ENCODE results near the gene USP7.
"Not testable (repeated sequence)": the region's sequence is repeated elsewhere in the genome, so short reads cannot be mapped to it uniquely, and the experiment has no call there.

USP7 gene

DNA sequence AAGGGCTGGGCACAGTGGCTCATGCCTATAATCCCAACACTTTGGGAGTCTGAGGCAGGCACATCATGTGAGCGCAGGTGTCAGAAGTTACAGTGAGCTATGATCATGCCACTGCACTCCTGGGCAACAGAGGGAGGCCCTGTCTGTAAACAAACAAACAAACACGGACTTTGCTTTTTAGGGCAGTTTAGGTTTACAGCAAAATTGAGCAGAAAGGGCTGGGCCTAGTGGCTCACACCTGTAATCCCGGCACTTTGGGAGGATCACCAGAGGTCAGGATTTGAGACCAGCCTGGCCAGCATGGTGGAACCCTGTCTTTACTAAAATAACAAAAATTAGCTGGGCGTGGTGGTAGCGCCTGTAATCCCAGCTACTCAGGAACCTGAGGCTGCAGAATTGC lies 91.6 kb downstream of the USP7 start:
- FAIRE-seq (no peak), DNase-seq (ENCODE audit: insufficient read length, low spot score) (no peak)
- TF ChIP-seq POLR2A (IDR thresholded peaks at IDR 0.05; ENCODE audit: low read depth, low read length) = no peak

GRCh38 chr16:8869988-8870241 lies 93.8 kb downstream of the USP7 start:
- not testable (repeated sequence) for DNase-seq (ENCODE audit: insufficient read length, low spot score); FAIRE-seq

- DNase-seq (ENCODE audit: insufficient read length, low spot score) (no peak), FAIRE-seq (no peak)
- no peak for TF ChIP-seq POLR2A (IDR thresholded peaks at IDR 0.05; ENCODE audit: low read depth, low read length)
Measured at GRCh38 chr16:8869212-8869987, 94.3 kb downstream of the USP7 start.

DNA sequence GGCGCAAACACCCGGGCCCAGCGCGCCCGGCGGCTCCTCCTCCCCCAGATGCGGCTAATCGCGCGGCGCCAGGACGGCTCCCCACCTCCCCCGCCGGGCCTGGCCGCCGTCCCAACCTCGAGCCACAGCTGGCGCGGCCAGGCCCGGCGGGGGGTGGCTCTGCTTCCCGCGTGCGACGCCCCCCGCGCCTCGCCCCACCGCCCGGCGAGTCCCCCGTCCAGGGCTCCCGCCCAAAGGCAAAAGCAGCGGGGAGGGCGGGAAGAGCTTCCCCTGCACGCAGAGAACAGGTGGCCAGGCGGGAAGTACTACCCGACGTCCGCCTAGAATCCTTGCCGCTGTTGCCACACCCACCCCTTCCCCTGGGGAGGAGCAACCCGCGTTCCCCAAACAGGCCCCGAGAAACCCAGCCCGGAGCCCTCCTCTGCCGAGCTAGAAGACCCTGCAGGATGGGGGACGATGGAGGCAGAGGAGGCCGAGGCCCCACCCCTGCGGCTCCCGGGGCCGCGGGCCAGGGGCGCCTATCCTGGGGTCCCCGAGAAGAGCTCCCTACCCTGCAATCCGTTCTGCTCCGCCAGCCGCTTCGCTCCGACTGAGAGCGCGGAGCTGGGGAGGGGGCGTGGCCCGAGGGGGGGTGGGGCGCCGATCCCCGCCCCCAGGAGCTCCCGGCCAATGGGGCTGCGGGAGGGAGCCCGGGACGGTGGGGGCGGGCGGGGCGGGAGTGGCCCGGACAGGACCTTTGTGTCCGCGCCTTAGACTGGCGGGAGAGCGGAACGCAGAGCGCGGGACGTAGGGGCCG lies 95.1 kb downstream of the USP7 start, which contains the start of gene CARHSP1:
Gene CARHSP1 (minus strand): TSS at position 591 of the 796 bp plus-strand sequence. CDS start 9,678 bp downstream, outside the sequence.
- DNase-seq (ENCODE audit: insufficient read length, low spot score) (peak; percentile 89), FAIRE-seq (no peak)
- TF ChIP-seq POLR2A (IDR thresholded peaks at IDR 0.05; ENCODE audit: low read depth, low read length) = peak; percentile 41; the same call in 1 of the 2 replicates

DNA sequence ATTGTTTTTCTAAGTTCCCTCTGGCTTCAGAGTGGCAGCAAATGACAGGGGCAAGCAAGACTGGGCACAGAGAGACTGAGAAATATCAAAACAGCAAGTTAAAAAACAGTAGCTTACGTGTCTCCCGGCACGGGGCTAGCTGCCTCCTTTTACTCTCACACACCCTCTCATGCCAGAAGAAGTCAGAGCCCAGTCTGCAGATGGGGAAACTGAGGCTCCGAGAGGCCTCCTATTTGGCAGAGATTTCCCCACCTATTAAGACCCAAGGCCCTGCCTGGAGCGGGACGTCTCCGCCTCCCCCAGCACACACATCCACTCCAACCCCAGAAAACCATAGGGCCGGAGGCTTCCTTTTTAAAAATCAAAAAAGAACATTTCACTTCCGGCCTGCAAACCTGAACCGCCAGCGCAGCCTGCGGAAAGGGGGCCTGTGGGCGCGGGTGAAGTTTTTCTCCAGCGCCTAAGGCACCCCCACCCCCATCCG lies 95.7 kb downstream of the USP7 start:
- TF ChIP-seq POLR2A (IDR thresholded peaks at IDR 0.05; ENCODE audit: low read depth, low read length) = no peak
- FAIRE-seq (no peak), DNase-seq (ENCODE audit: insufficient read length, low spot score) (no peak)

DNA sequence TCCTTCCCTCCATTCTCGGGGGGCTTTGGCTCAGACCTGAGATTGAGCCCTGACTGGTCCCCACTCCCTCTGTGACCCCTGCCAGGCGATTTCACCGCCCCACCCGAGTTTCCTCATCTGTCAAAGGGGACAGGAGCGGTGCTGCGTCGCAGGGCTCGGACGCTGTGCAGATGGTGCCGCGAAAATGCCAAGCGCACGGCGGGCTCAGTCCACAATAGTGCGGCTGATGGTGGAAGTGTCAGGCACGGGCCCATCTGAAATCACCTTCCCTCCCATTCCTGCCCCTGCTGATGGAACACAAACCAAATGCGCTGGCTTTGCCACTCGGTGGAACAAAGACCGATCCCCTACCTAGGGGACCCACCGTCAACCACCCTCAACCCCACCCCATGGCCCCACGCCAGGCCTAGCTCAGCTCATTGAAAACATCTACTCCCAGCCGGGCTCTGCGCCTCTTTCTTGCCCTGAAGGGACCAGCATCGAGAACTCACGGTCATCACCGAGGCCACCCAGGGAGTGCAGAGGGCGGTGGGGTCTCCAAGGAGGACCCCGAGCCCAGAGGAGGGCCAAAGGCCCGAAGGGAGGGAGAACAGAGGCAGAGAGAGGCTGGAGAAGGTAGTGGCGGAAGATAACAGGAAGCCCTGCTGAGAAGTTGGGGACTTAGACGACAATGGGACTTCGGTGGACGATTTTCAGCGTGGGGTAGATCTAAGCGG lies 96.3 kb downstream of the USP7 start:
- 0 out of 2 replicates have a peak, but pooled peaks have one; percentile 5 for TF ChIP-seq POLR2A (IDR thresholded peaks at IDR 0.05; ENCODE audit: low read depth, low read length)
- no peak for DNase-seq (ENCODE audit: insufficient read length, low spot score)
- no peak for FAIRE-seq

DNA sequence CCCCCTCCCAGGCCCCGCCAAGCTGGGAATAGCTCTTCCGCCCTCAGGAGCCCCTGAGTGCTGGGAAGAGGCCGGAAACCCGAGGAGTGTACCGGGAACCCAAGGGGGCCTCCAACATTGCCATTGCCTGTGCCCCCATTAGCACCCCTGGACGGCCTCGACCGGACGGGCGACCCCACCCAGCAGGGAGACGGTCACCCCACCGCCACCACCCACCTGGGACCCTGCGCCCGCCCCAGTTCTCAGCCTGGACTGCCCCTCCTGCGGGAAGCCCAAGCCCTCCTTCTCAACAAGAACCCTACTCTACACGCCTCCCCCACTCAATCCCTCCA lies 96.9 kb downstream of the USP7 start:
- no peak for TF ChIP-seq POLR2A (IDR thresholded peaks at IDR 0.05; ENCODE audit: low read depth, low read length)
- no peak for DNase-seq (ENCODE audit: insufficient read length, low spot score)
- FAIRE-seq = no peak

GRCh38 chr16:8866118-8866883 lies 97.4 kb downstream of the USP7 start:
- FAIRE-seq (no peak), DNase-seq (ENCODE audit: insufficient read length, low spot score) (no peak)
- no peak for TF ChIP-seq POLR2A (IDR thresholded peaks at IDR 0.05; ENCODE audit: low read depth, low read length)

- no peak for FAIRE-seq
- TF ChIP-seq POLR2A (IDR thresholded peaks at IDR 0.05; ENCODE audit: low read depth, low read length) = no peak
- no peak for DNase-seq (ENCODE audit: insufficient read length, low spot score)
Measured at GRCh38 chr16:8865145-8865882, 98.4 kb downstream of the USP7 start.

DNA sequence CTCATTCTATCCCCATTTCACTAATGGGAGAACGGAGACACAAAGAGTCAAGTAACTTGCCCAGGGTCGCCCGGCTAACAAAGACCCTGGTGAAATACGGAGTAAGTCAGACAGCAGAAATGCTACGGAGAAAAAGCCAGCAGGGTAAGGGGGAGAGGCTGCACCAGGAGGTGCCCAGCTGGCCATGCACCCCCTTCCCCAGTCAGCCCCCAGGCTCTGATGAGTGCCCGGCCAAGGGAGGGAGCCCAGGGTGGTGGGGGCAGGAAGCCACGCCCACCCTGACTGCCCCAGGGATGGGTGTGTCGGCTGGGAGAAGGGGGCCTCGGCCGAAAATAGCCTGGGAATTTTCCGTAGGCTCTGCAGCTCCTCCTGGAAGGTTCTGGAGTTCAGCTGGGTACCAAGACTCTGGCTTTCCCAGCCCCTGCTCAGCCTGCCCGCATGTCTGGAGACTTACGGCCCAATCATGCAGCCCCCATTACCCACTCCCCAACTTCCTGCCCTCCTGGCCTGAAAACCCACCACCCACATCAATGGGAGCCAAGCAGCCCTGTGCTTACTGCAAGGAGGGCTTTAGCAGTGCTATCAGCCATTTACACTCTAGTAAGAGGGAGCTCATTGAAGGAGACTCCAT lies 99.1 kb downstream of the USP7 start:
- FAIRE-seq = no peak
- DNase-seq (ENCODE audit: insufficient read length, low spot score) = no peak
- no peak for TF ChIP-seq POLR2A (IDR thresholded peaks at IDR 0.05; ENCODE audit: low read depth, low read length)

DNA sequence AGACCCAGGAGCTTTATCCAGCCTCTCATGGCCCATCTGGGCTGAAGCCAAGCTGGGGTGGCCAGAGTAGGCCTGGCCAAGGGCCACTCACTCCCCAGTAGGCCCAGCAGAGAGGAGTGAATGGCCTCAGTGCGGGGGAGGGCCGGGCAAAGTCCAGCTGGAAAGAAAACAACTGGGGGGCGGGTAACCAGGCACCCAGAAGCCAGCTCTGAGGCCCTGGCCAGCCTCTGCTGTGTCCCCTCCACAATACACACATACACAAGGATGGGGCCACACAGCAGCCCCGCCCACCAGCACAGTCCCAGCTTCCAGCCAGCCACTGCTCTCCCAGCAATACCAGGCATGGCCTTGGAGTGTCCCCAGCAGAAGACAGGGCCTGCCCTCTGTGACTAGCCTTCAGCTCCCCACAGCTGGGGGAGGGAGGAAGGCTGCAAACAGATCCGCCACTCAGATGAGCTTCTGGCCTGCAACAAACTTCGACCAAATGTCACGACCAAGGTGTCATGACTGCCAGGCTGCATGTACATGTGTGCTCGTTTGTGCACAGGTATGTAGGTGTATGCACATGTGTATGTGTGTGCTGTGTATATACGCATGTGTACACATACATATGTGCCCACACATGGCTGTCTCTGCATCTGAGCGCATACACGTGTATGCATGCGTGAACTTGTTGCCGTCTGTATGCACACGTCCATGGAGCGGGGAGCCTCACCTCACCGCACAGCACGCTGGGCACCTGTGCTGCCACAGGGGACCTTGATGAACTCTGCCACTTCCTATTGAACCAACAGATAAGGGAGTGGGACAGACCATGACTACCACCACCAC lies 99.9 kb downstream of the USP7 start:
- DNase-seq (ENCODE audit: insufficient read length, low spot score) (no peak), FAIRE-seq (no peak)
- no peak for TF ChIP-seq POLR2A (IDR thresholded peaks at IDR 0.05; ENCODE audit: low read depth, low read length)
